Activated naive CD4-positive, alpha-beta T cell treated with anti-CD3 and anti-CD28 coated beads, Interleukin-2, amount 10 ng/mL, durations not matched to agents 5 hours and 36 hours (primary cell): ENCODE measurements around the gene PCNX3. TPM values are rescaled to one million over a fixed set of nuclear protein-coding genes. Genes with fewer than 3 reads are reported as not detected.

ENCODE experiments used
- microRNA-seq: library from miRNA; unstranded; fragments of <30 nt; microRNA quantifications from one replicate; pipeline ENCODE4 v1.2.0, GENCODE V29; 2022; ENCODE audit warnings: borderline microRNAs expressed, borderline replicate concordance
- total RNA-seq, 2 experiments: library from RNA; stranded (reverse); gene quantifications; one replicate each; pipeline ENCODE4 v1.2.3, GENCODE V29; 2021

The PCNX3 gene
- total RNA-seq: 10 to 100 TPM; 41.9 to 42.4 TPM

GRCh38 chr11:65615229-65615949 is at the start of gene PCNX3:
Gene PCNX3 (plus strand): TSS chr11:65615776. CDS start chr11:65616312, 536 bp downstream.

GRCh38 chr11:65569973-65570918 is 45.3 kb upstream of the PCNX3 start, which contains the start of gene ZNRD2:
Gene ZNRD2 (plus strand): TSS chr11:65570477. CDS start chr11:65570492, 15 bp downstream.

GRCh38 chr11:65572356-65573051 is 43.1 kb upstream of the PCNX3 start, which contains the start of gene FAM89B:
Gene FAM89B (plus strand): TSS chr11:65572538. CDS start chr11:65572670, 132 bp downstream.

GRCh38 chr11:65575568-65576231 is 39.9 kb upstream of the PCNX3 start, which contains the start of gene EHBP1L1:
Gene EHBP1L1 (plus strand): TSS chr11:65576053. CDS start chr11:65576303, 250 bp downstream.

GRCh38 chr11:65595543-65596281 is 19.9 kb upstream of the PCNX3 start, which contains the start of gene KCNK7:
Gene KCNK7 (minus strand): TSS chr11:65595800. CDS start chr11:65595772, 28 bp downstream.

GRCh38 chr11:65637794-65638419 is 22.3 kb downstream of the PCNX3 start, which contains the start of gene SIPA1:
Gene SIPA1 (plus strand): TSS chr11:65638101. CDS start chr11:65640922, 2,821 bp downstream.

GRCh38 chr11:65662799-65663638 is 47.4 kb downstream of the PCNX3 start, which contains the start of gene RELA:
Gene RELA (minus strand): TSS chr11:65662916. CDS start chr11:65662832, 84 bp downstream.

Small RNA genes lying within 50 kb of the gene (microRNA-seq; reads per million reads assigned to microRNA genes)
- gene MIR4489 (0.63 reads per million), gene MIR4690 (not detected)

Other genes starting within 250 kb of the PCNX3 start
- gene SLC25A45, start 233.1 kb upstream of the PCNX3 start, total RNA-seq: 10 to 100 TPM; 35.5 to 41.0 TPM
- 10 to 100 TPM; 45.8 to 49.6 TPM for gene FRMD8, start 229.1 kb upstream of the PCNX3 start, total RNA-seq
- gene NEAT1, start 193.0 kb upstream of the PCNX3 start, total RNA-seq: 100 to 1,000 TPM; 658 to 899 TPM
- 1,000 to 10,000 TPM; 6,276 to 7,533 TPM for gene MALAT1, start 116.7 kb upstream of the PCNX3 start, total RNA-seq
- 10 to 100 TPM; 56.9 to 59.3 TPM for gene SCYL1, start 90.7 kb upstream of the PCNX3 start, total RNA-seq
- 10 to 100 TPM; 84.0 to 91.3 TPM for gene LTBP3, start 57.4 kb upstream of the PCNX3 start, total RNA-seq
- gene ZNRD2, start 45.3 kb upstream of the PCNX3 start, total RNA-seq: 10 to 100 TPM; 28.0 to 29.7 TPM
- 10 to 100 TPM; 33.8 to 38.7 TPM for gene FAM89B, start 43.2 kb upstream of the PCNX3 start, total RNA-seq
- 10 to 100 TPM; 81.9 to 82.0 TPM for gene EHBP1L1, start 39.7 kb upstream of the PCNX3 start, total RNA-seq
- 1 to 10 TPM; 1.0 to 1.1 TPM for gene KCNK7, start 20.0 kb upstream of the PCNX3 start, total RNA-seq
- 10 to 100 TPM; 57.3 to 58.1 TPM for gene MAP3K11, start 1.6 kb upstream of the PCNX3 start, total RNA-seq
- gene SIPA1, start 22.3 kb downstream of the PCNX3 start, total RNA-seq: 100 to 1,000 TPM; 243 to 252 TPM
- gene RELA, start 47.1 kb downstream of the PCNX3 start, total RNA-seq: 10 to 100 TPM; 82.7 to 90.8 TPM
- 10 to 100 TPM; 68.4 to 71.1 TPM for gene KAT5, start 96.5 kb downstream of the PCNX3 start, total RNA-seq
- 10 to 100 TPM; 75.3 to 79.9 TPM for gene RNASEH2C, start 105.0 kb downstream of the PCNX3 start, total RNA-seq
- gene AP5B1, start 165.2 kb downstream of the PCNX3 start, total RNA-seq: 10 to 100 TPM; 27.3 to 28.2 TPM
- gene OVOL1, start 171.3 kb downstream of the PCNX3 start, total RNA-seq: under 1 TPM; 0.48 to 0.55 TPM
- 1 to 10 TPM; 1.5 to 2.2 TPM for gene SNX32, start 218.2 kb downstream of the PCNX3 start, total RNA-seq
- gene CFL1, start 242.4 kb downstream of the PCNX3 start, total RNA-seq: 1,000 to 10,000 TPM; 1,544 to 1,547 TPM
- 10 to 100 TPM; 78.8 to 92.6 TPM for gene MUS81, start 244.7 kb downstream of the PCNX3 start, total RNA-seq